Thyroid gland (tissue), 4 donors: ENCODE data around the gene CREB3. TPM values are rescaled to one million over a fixed set of nuclear protein-coding genes. Genes with fewer than 3 reads are reported as not detected.

Source experiments
- DNase-seq, 2 donors: peaks; one replicate each; pipeline ENCODE4 v3.0.0-alpha.2; 2019
- H3K27ac ChIP-seq, 3 donors: fragments of 200-600 bp; sonication (generic); 1 replicate in 2 of 3; 2 replicates in 1 of 3; pipeline ENCODE4 v1.5.1; 2016 to 2019; ENCODE audit warnings: mild to moderate bottlenecking in 1 of 3, moderate library complexity in 1 of 3
- H3K27me3 ChIP-seq: fragments of 200-600 bp; sonication (generic); one replicate; pipeline ENCODE4 v1.5.1; 2019
- H3K36me3 ChIP-seq, 2 donors: fragments of 200-600 bp; sonication (generic); one replicate each; pipeline ENCODE4 v1.5.1; 2016 to 2019
- H3K4me1 ChIP-seq, 2 donors: fragments of 200-600 bp; sonication (generic); one replicate each; pipeline ENCODE4 v1.5.1; 2017 to 2019
- H3K4me3 ChIP-seq, 3 donors: fragments of 200-600 bp; sonication (generic); replicated peaks in 1 of 3; 1 replicate in 2 of 3; 2 replicates in 1 of 3; pipeline ENCODE4 v1.5.1; 2016; ENCODE audit warnings: mild to moderate bottlenecking in 1 of 3
- H3K9me3 ChIP-seq: fragments of 200-600 bp; sonication (generic); one replicate; pipeline ENCODE4 v1.5.1; 2017
- POLR2A ChIP-seq, 2 donors: fragments of 450-650 bp; IDR thresholded peaks; one replicate each; pipeline ENCODE4 v1.6.1; 2017; ENCODE audit warnings: antibody characterized with exemption in 2 of 2, mild to moderate bottlenecking in 2 of 2, moderate library complexity in 1 of 2
- WGBS, 2 donors: methylation state at CpG; one replicate each; pipeline ENCODE4 v1.1.5; 2017; 5-methylcytosine and 5-hydroxymethylcytosine counted together
- intact Hi-C: fragments of 100-400 bp; cut with DNase I; formaldehyde crosslinking; loops from one replicate; pipeline ENCODE4 v1.15.1; 2023
- total RNA-seq, 4 donors: library from RNA; depleted of rRNA; stranded (reverse); fragments of >200 nt; gene quantifications; one replicate each; pipeline ENCODE4 v1.2.3, GENCODE V29; 2016
- TF ChIP-seq, protein P1 (sequence below), 6 experiments: fragments of 200-600 bp in 3 of 6; fragments of 450-650 bp in 3 of 6; sonication (generic) in 3 of 6; IDR thresholded peaks; one replicate each; pipeline ENCODE4 v1.5.1; 2016 to 2019; ENCODE audit warnings: antibody characterized with exemption in 6 of 6, mild to moderate bottlenecking in 2 of 6, inconsistent platforms in 1 of 6, moderate library complexity in 1 of 6

Gene CREB3
- total RNA-seq, 4 donors from 2014 or later = 44.9 to 73.0 (median 51.3) TPM

DNA sequence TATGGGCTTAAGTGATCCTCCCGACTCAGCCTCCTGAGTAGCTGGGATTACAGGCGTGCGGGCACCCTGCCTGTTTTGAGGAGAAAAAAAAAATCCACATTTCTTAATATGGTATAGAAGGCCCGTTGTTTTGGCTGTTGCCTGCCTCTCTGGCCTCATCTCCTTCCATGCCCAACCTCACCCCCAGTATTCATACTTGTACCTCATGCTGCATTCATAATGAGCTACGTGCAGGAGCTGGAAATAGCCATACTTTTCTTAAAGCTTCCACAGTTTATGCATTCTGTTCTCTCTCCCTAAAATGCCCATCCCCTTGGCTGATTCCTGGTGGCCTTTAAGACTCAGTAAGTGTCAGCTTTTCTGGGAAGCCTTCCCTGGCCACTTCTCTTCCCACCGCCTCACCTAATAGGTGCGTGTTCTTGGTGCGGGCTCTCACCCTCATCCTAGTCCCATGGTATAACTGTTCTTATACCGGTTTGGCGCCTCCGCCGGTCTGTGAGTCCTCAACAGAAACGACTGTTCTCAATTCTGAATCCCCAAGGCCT, 40.6 kb upstream of the CREB3 start:
- H3K27ac ChIP-seq = peak overlapping the region; percentile 85 to 94 (median 87)
- H3K36me3 ChIP-seq = peaks cover 0 to 2% of the 10 kb centered on the region in 2 donors
- H3K9me3 ChIP-seq = no peaks in the 10 kb centered on the region
- 74 to 81% methylated on average over 13 of the region's 13 CpGs for WGBS, 2 donors
- H3K4me3 ChIP-seq = no peak overlapping the region
- no peak for DNase-seq
- intact Hi-C loops = no loop called here
- H3K4me1 ChIP-seq = peaks cover 14% of the 10 kb centered on the region in 2 donors
- H3K27me3 ChIP-seq = no peaks in the 10 kb centered on the region
- TF ChIP-seq, protein P1, sequence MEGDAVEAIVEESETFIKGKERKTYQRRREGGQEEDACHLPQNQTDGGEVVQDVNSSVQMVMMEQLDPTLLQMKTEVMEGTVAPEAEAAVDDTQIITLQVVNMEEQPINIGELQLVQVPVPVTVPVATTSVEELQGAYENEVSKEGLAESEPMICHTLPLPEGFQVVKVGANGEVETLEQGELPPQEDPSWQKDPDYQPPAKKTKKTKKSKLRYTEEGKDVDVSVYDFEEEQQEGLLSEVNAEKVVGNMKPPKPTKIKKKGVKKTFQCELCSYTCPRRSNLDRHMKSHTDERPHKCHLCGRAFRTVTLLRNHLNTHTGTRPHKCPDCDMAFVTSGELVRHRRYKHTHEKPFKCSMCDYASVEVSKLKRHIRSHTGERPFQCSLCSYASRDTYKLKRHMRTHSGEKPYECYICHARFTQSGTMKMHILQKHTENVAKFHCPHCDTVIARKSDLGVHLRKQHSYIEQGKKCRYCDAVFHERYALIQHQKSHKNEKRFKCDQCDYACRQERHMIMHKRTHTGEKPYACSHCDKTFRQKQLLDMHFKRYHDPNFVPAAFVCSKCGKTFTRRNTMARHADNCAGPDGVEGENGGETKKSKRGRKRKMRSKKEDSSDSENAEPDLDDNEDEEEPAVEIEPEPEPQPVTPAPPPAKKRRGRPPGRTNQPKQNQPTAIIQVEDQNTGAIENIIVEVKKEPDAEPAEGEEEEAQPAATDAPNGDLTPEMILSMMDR (IDR thresholded peaks at IDR 0.05) = no peak
- TF ChIP-seq POLR2A (IDR thresholded peaks at IDR 0.05) = no peak

DNA sequence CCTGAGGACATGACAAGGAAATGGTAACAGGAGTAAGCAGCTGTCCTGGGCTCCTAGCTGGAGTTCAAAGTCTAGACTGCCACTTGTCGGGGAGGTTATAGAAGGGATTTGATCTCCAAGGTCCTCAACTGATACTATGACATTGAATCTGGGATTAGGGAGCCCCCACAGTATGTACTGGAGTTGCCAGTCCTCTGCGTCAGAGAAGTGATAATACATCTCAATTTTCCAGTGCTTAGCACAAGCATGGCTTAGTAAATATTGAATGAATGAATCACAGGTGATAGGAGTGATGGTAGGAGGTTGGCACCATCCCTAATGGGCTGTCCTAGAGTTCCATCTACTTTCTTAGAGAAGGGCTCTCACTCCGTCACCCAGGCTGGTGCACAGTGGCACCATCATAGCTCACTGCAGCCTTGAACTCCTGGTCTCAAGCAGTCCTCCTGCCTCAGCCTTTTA, 36.5 kb upstream of the CREB3 start:
- H3K4me1 ChIP-seq = peaks cover 12 to 17% of the 10 kb centered on the region in 2 donors
- H3K9me3 ChIP-seq = no peaks in the 10 kb centered on the region
- no peak overlapping the region for H3K4me3 ChIP-seq
- 98 to 100% methylated on average over 3 of the region's 3 CpGs for WGBS, 2 donors
- no peak for TF ChIP-seq POLR2A (IDR thresholded peaks at IDR 0.05)
- TF ChIP-seq, protein P1 (IDR thresholded peaks at IDR 0.05) = no peak
- peaks cover 38 to 44% of the 10 kb centered on the region in 2 donors for H3K36me3 ChIP-seq
- H3K27me3 ChIP-seq = no peaks in the 10 kb centered on the region
- DNase-seq = no peak
- peak overlapping the region; percentile 64 to 91 (median 86) for H3K27ac ChIP-seq
- intact Hi-C loops = no loop called here

DNA sequence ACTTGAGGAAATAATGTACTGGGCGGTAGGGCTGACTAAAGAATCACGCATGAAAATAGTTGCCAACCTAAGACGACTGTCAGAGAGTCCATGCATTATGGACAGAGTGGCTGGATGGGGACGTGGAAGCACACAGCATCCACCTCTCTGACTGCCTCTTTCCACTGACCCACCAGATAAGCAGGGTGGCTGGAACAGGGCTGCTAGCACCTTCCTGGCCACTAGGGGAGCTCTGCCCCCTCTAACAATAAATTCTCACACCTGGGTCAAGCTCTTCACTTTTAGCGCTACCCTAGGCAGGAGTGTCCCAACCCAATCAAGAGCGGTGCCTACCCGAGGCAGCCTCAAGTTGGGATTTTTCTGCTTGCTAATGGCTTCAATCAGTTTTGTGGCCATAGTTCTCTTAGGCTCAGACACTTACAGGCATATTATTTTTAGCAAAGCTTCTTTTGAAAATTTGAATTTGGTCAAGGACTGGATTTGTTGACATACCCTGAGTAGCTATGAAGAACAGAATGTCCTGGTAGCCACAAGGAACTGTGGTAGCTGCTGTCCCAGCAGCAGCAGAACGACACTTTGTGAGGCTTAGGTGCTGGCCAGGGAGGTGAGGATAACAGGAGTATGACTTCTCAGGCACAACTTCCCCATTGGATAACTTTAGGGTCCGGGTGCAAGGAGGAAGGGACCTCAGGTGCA, 35.8 kb upstream of the CREB3 start:
- Histone ChIP-seq H3K4me1 (peaks cover 12 to 17% of the 10 kb centered on the region in 2 donors), H3K27ac (peak overlapping the region; percentile 81 to 91 (median 86)), H3K36me3 (peaks cover 45 to 51% of the 10 kb centered on the region in 2 donors), H3K27me3 (no peaks in the 10 kb centered on the region), H3K4me3 (no peak overlapping the region), H3K9me3 (no peaks in the 10 kb centered on the region)
- 32 to 42% methylated on average over 9 of the region's 9 CpGs for WGBS, 2 donors
- intact Hi-C loops = no loop called here
- TF ChIP-seq, protein P1 (IDR thresholded peaks at IDR 0.05) = peak; percentile 75 to 97 (median 88)
- peak in 1 of 2 donors; percentile 50 for TF ChIP-seq POLR2A (IDR thresholded peaks at IDR 0.05)
- DNase-seq = peak; percentile 69 to 73

DNA sequence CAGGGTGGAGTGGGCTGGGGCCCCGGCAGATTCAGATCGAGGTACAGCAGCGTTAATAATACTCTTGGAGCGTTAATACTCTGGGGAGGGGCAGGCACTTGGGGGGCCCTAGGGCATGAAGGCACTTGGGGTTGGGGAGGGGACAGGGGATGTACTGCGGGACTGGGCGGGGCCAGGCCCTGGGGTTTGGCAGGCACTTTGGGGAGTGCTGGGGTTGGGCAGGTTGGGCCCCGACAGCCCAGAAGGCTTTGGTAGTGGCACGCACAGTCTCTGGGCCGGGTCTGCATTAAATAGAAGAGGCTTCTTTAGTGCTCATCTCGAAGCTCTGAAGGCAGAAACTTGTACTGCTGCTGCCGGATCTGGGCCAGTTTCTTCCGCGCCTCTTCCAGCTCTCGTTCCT, 35.0 kb upstream of the CREB3 start:
- H3K9me3 ChIP-seq = no peaks in the 10 kb centered on the region
- TF ChIP-seq, protein P1 (IDR thresholded peaks at IDR 0.05) = no peak
- TF ChIP-seq POLR2A (IDR thresholded peaks at IDR 0.05) = no peak
- WGBS, 2 donors = 85% methylated on average over 12 to 14 of the region's 14 CpGs
- H3K4me3 ChIP-seq = no peak overlapping the region
- peaks cover 54 to 59% of the 10 kb centered on the region in 2 donors for H3K36me3 ChIP-seq
- peaks cover 12 to 17% of the 10 kb centered on the region in 2 donors for H3K4me1 ChIP-seq
- H3K27ac ChIP-seq = peak overlapping the region; percentile 81 to 91 (median 86)
- no peaks in the 10 kb centered on the region for H3K27me3 ChIP-seq
- intact Hi-C loops = no loop called here
- DNase-seq = no peak

DNA sequence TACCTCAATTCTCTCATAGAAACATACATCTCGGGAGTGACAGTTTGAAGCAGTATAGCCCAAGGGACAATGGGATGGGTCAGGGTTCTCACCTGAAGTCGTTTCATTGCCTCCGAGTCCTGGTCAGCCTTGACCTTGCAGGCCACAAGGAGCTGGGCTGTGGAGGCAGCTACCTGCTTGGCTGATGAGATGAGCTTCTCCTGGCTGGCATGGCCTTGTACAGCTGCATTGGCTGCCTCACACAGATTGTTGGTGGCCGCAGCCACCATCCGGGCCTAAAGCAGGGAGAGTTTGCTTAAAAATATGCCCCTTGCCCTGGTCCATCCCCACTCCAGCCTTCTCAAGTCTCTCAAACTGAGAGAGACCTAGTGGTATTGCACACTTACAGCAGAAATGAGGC, 34.2 kb upstream of the CREB3 start:
- DNase-seq = no peak
- H3K9me3 ChIP-seq = no peaks in the 10 kb centered on the region
- H3K4me1 ChIP-seq = peaks cover 12 to 17% of the 10 kb centered on the region in 2 donors
- H3K36me3 ChIP-seq = peaks cover 61 to 66% of the 10 kb centered on the region in 2 donors
- no peaks in the 10 kb centered on the region for H3K27me3 ChIP-seq
- intact Hi-C loops = no loop called here
- TF ChIP-seq, protein P1 (IDR thresholded peaks at IDR 0.05) = no peak
- no peak for TF ChIP-seq POLR2A (IDR thresholded peaks at IDR 0.05)
- no peak overlapping the region for H3K4me3 ChIP-seq
- WGBS, 2 donors = 91% methylated on average over 5 of the region's 5 CpGs; no CpG with 5 or more reads in 1 of the 2 donors
- peak overlapping the region in 2 of 3 donors; percentile 86 to 91 for H3K27ac ChIP-seq
